ENCODE results near the gene PLCL1. TPM values are rescaled to one million over a fixed set of nuclear protein-coding genes. Genes with fewer than 3 reads are reported as not detected.

The PLCL1 gene
- total RNA-seq, 1 donor from 2014 or later: 13.6 TPM

- Mint-ChIP-seq H3K27ac (ENCODE audit: unreplicated experiment) (no peak overlapping the region), H3K4me1 (ENCODE audit: unreplicated experiment) (no peaks in the 10 kb centered on the region), H3K27me3 (ENCODE audit: unreplicated experiment) (no peaks in the 10 kb centered on the region), H3K4me3 (ENCODE audit: unreplicated experiment) (no peak overlapping the region), H3K9me3 (ENCODE audit: unreplicated experiment) (no peaks in the 10 kb centered on the region), H3K36me3 (ENCODE audit: low read depth, unreplicated experiment) (no peaks in the 10 kb centered on the region)
- no peak for TF ChIP-seq CTCF (IDR thresholded peaks at IDR 0.05; ENCODE audit: unreplicated experiment)
- no peak for DNase-seq (ENCODE audit: low spot score)
Measured at GRCh38 chr2:197969391-197969893, 165.0 kb downstream of the PLCL1 start.

- H3K9me3 Mint-ChIP-seq (ENCODE audit: unreplicated experiment): no peaks in the 10 kb centered on the region
- TF ChIP-seq CTCF (IDR thresholded peaks at IDR 0.05; ENCODE audit: unreplicated experiment): no peak
Measured at GRCh38 chr2:197972061-197972460, 167.7 kb downstream of the PLCL1 start.

GRCh38 chr2:197972587-197972986 is 168.2 kb downstream of the PLCL1 start:
- DNase-seq (ENCODE audit: low spot score): no peak
- no peak for TF ChIP-seq CTCF (IDR thresholded peaks at IDR 0.05; ENCODE audit: unreplicated experiment)
- no peaks in the 10 kb centered on the region for H3K9me3 Mint-ChIP-seq (ENCODE audit: unreplicated experiment)
- H3K4me3 Mint-ChIP-seq (ENCODE audit: unreplicated experiment): no peak overlapping the region
- peaks cover 10% of the 10 kb centered on the region for H3K4me1 Mint-ChIP-seq (ENCODE audit: unreplicated experiment)
- H3K36me3 Mint-ChIP-seq (ENCODE audit: low read depth, unreplicated experiment): no peaks in the 10 kb centered on the region
- no peaks in the 10 kb centered on the region for H3K27me3 Mint-ChIP-seq (ENCODE audit: unreplicated experiment)
- no peak overlapping the region for H3K27ac Mint-ChIP-seq (ENCODE audit: unreplicated experiment)

More at GRCh38 chr2:197972061-197972460, 167.7 kb downstream of the PLCL1 start:
- Mint-ChIP-seq H3K4me1 (ENCODE audit: unreplicated experiment) (peaks cover 10% of the 10 kb centered on the region), H3K27me3 (ENCODE audit: unreplicated experiment) (no peaks in the 10 kb centered on the region), H3K4me3 (ENCODE audit: unreplicated experiment) (no peak overlapping the region), H3K27ac (ENCODE audit: unreplicated experiment) (no peak overlapping the region), H3K36me3 (ENCODE audit: low read depth, unreplicated experiment) (no peaks in the 10 kb centered on the region)
- no peak for DNase-seq (ENCODE audit: low spot score)

GRCh38 chr2:197973772-197974171 is 169.4 kb downstream of the PLCL1 start:
- DNase-seq (ENCODE audit: low spot score): no peak
- no peak for TF ChIP-seq CTCF (IDR thresholded peaks at IDR 0.05; ENCODE audit: unreplicated experiment)
- H3K36me3 Mint-ChIP-seq (ENCODE audit: low read depth, unreplicated experiment): no peaks in the 10 kb centered on the region
- H3K4me1 Mint-ChIP-seq (ENCODE audit: unreplicated experiment): peaks cover 10% of the 10 kb centered on the region
- no peak overlapping the region for H3K27ac Mint-ChIP-seq (ENCODE audit: unreplicated experiment)
- no peak overlapping the region for H3K4me3 Mint-ChIP-seq (ENCODE audit: unreplicated experiment)
- no peaks in the 10 kb centered on the region for H3K9me3 Mint-ChIP-seq (ENCODE audit: unreplicated experiment)
- no peaks in the 10 kb centered on the region for H3K27me3 Mint-ChIP-seq (ENCODE audit: unreplicated experiment)

- Mint-ChIP-seq H3K4me3 (ENCODE audit: unreplicated experiment) (no peak overlapping the region), H3K36me3 (ENCODE audit: low read depth, unreplicated experiment) (no peaks in the 10 kb centered on the region), H3K4me1 (ENCODE audit: unreplicated experiment) (peaks cover 17% of the 10 kb centered on the region), H3K27ac (ENCODE audit: unreplicated experiment) (no peak overlapping the region), H3K9me3 (ENCODE audit: unreplicated experiment) (no peaks in the 10 kb centered on the region), H3K27me3 (ENCODE audit: unreplicated experiment) (no peaks in the 10 kb centered on the region)
- no peak for TF ChIP-seq CTCF (IDR thresholded peaks at IDR 0.05; ENCODE audit: unreplicated experiment)
- DNase-seq (ENCODE audit: low spot score): no peak
Measured at GRCh38 chr2:197975931-197976519, 171.6 kb downstream of the PLCL1 start.
